G401 (cell line): ENCODE data around the gene ST6GALNAC5. TPM values are rescaled to one million over a fixed set of nuclear protein-coding genes. Genes with fewer than 3 reads are reported as not detected.
"Not testable (repeated sequence)": the region's sequence is repeated elsewhere in the genome, so short reads cannot be mapped to it uniquely, and the experiment has no call there.

Experiments
- DNase-seq: peaks from one replicate; pipeline ENCODE4 v3.0.0-alpha.2; 2015; ENCODE audit warnings: low spot score
- in situ Hi-C: cut with HindIII; loops from 2 replicates; pipeline ENCODE4 v1.10.0; 2016; ENCODE audit warnings: low sequenced_read_pairs, mixed read lengths
- total RNA-seq: library from RNA; depleted of rRNA; stranded (reverse); fragments of >200 nt; shearing (Covaris generic); gene quantifications from 2 replicates; pipeline ENCODE4 v1.2.3, GENCODE V29; 2014

ST6GALNAC5 gene
- total RNA-seq, 1 experiment from 2014 or later: not detected

GRCh38 chr1:76864383-76864782 is 2.9 kb upstream of the ST6GALNAC5 start:
- DNase-seq: no peak
- in situ Hi-C loops: no loop called here

GRCh38 chr1:76865696-76866286 is 1.5 kb upstream of the ST6GALNAC5 start:
- in situ Hi-C loops: no loop called here
- DNase-seq: no peak

- in situ Hi-C loops: no loop called here
- DNase-seq: no peak
These were observed 714 bp upstream of the ST6GALNAC5 start for GRCh38 chr1:76866566-76866965.

GRCh38 chr1:76868154-76868882 is 1.0 kb downstream of the ST6GALNAC5 start:
- peak; percentile 16 for DNase-seq
- in situ Hi-C loops: no loop called here

GRCh38 chr1:76868916-76869315 is 1.6 kb downstream of the ST6GALNAC5 start:
- no peak for DNase-seq
- in situ Hi-C loops: no loop called here

- in situ Hi-C loops: no loop called here
- DNase-seq: no peak
These were observed 2.8 kb downstream of the ST6GALNAC5 start for GRCh38 chr1:76870037-76870436.

- DNase-seq: no peak
- in situ Hi-C loops: no loop called here
These were observed 4.2 kb downstream of the ST6GALNAC5 start for GRCh38 chr1:76871355-76871974.

GRCh38 chr1:76872944-76873343 is 5.7 kb downstream of the ST6GALNAC5 start:
- no peak for DNase-seq
- in situ Hi-C loops: no loop called here

GRCh38 chr1:76876655-76877395 is 9.5 kb downstream of the ST6GALNAC5 start:
- in situ Hi-C loops: no loop called here
- DNase-seq: no peak

GRCh38 chr1:76879014-76879413 is 11.7 kb downstream of the ST6GALNAC5 start:
- in situ Hi-C loops, DNase-seq: not testable (repeated sequence)

- in situ Hi-C loops: no loop called here
- DNase-seq: no peak
These were observed 14.5 kb downstream of the ST6GALNAC5 start for GRCh38 chr1:76881762-76882161.

- DNase-seq: no peak
- in situ Hi-C loops: no loop called here
These were observed 24.8 kb downstream of the ST6GALNAC5 start for GRCh38 chr1:76891931-76892622.

GRCh38 chr1:76892675-76893074 is 25.4 kb downstream of the ST6GALNAC5 start:
- in situ Hi-C loops: no loop called here
- DNase-seq: no peak

- peak; percentile 12 for DNase-seq
- in situ Hi-C loops: no loop called here
These were observed 34.0 kb downstream of the ST6GALNAC5 start for GRCh38 chr1:76901158-76901767.

- no peak for DNase-seq
- in situ Hi-C loops: no loop called here
These were observed 38.8 kb downstream of the ST6GALNAC5 start for GRCh38 chr1:76905876-76906595.

- in situ Hi-C loops: no loop called here
- no peak for DNase-seq
These were observed 42.0 kb downstream of the ST6GALNAC5 start for GRCh38 chr1:76909311-76909710.

GRCh38 chr1:76919085-76919484 is 51.8 kb downstream of the ST6GALNAC5 start:
- DNase-seq: no peak
- in situ Hi-C loops: no loop called here

GRCh38 chr1:76921590-76921989 is 54.3 kb downstream of the ST6GALNAC5 start:
- DNase-seq: no peak
- in situ Hi-C loops: no loop called here
